HepG2 (cell line): ENCODE results near the gene RHOD. TPM values are rescaled to one million over a fixed set of nuclear protein-coding genes. Genes with fewer than 3 reads are reported as not detected.
A peak's percentile ranks its signal among the peaks of the same experiment; 100 is the strongest.

Experiments used
- ARID4A ChIP-seq: sonication (generic); formaldehyde crosslinking; IDR thresholded peaks from 2 replicates; pipeline ENCODE4 v1.5.0; 2020; ENCODE audit warnings: mild to moderate bottlenecking, missing genetic modification reagents, borderline replicate concordance
- CBFB ChIP-seq: sonication (generic); formaldehyde crosslinking; IDR thresholded peaks from 2 replicates; pipeline ENCODE4 v1.4.0; 2020; ENCODE audit warnings: missing genetic modification reagents
- CERS6 ChIP-seq: sonication (generic); formaldehyde crosslinking; IDR thresholded peaks from 2 replicates; pipeline ENCODE4 v1.5.0; 2020; ENCODE audit warnings: missing genetic modification reagents
- FOXM1 ChIP-seq: sonication (generic); formaldehyde crosslinking; IDR thresholded peaks from 2 replicates; pipeline ENCODE4 v1.5.0; 2020; ENCODE audit warnings: missing genetic modification reagents
- GATAD2A ChIP-seq: IDR thresholded peaks from 2 replicates; pipeline ENCODE4 v1.6.1; 2016
- HNF4A ChIP-seq: sonication (generic); formaldehyde crosslinking; IDR thresholded peaks from 2 replicates; pipeline ENCODE4 v1.4.0; 2020; ENCODE audit warnings: missing genetic modification reagents
- IRF2 ChIP-seq: IDR thresholded peaks from 2 replicates; pipeline ENCODE4 v1.6.1; 2018; ENCODE audit warnings: missing genetic modification reagents, missing compliant biosample characterization
- KLF12 ChIP-seq: sonication (generic); formaldehyde crosslinking; IDR thresholded peaks from 2 replicates; pipeline ENCODE4 v1.4.0; 2020; ENCODE audit warnings: missing genetic modification reagents, borderline replicate concordance
- MNT ChIP-seq: fragments of 450-650 bp; IDR thresholded peaks from 2 replicates; pipeline ENCODE4 v1.6.1; 2016
- MXD3 ChIP-seq: IDR thresholded peaks from 2 replicates; pipeline ENCODE4 v1.6.1; 2016; ENCODE audit warnings: mild to moderate bottlenecking, missing biosample characterization, missing genetic modification reagents
- MZF1 ChIP-seq: sonication (generic); formaldehyde crosslinking; IDR thresholded peaks from 2 replicates; pipeline ENCODE4 v1.8.1; 2023; ENCODE audit warnings: mild to moderate bottlenecking, missing genetic modification reagents, borderline replicate concordance
- POLR2AphosphoS2 ChIP-seq: IDR thresholded peaks from 2 replicates; pipeline ENCODE4 v1.6.1; 2011; ENCODE audit warnings: low read depth, low read length, improper control_type of control experiment
- SOX13 ChIP-seq, 3 experiments: fragments of 450-650 bp in 1 of 3; sonication (generic) in 1 of 3; formaldehyde crosslinking in 1 of 3; IDR thresholded peaks in 2 of 3; conservative IDR thresholded peaks in 1 of 3; 2 replicates each; pipeline versions ENCODE4 v1.5.0 to v1.6.1; 2016 to 2020; ENCODE audit warnings: antibody characterized with exemption in 1 of 3, mild to moderate bottlenecking in 1 of 3, missing compliant biosample characterization in 1 of 3, missing genetic modification reagents in 1 of 3, moderate library complexity in 1 of 3
- SP2 ChIP-seq: sonication (generic); formaldehyde crosslinking; IDR thresholded peaks from 2 replicates; pipeline ENCODE4 v1.5.1; 2020; ENCODE audit warnings: mild to moderate bottlenecking, missing genetic modification reagents
- THYN1 ChIP-seq: sonication (generic); formaldehyde crosslinking; IDR thresholded peaks from 2 replicates; pipeline ENCODE4 v1.8.1; 2023; ENCODE audit warnings: low read depth, mild to moderate bottlenecking, moderate library complexity, missing genetic modification reagents, borderline replicate concordance
- YEATS4 ChIP-seq: sonication (generic); formaldehyde crosslinking; IDR thresholded peaks from 2 replicates; pipeline ENCODE4 v1.4.0; 2020; ENCODE audit warnings: missing genetic modification reagents, borderline replicate concordance
- ZBTB38 ChIP-seq: sonication (generic); formaldehyde crosslinking; IDR thresholded peaks from 2 replicates; pipeline ENCODE4 v1.5.1; 2020; ENCODE audit warnings: mild to moderate bottlenecking, missing genetic modification reagents
- ZFP36L1 ChIP-seq: sonication (generic); formaldehyde crosslinking; IDR thresholded peaks from 2 replicates; pipeline ENCODE4 v1.8.0; 2022; ENCODE audit warnings: mild to moderate bottlenecking, missing genetic modification reagents, moderate library complexity
- ZNF12 ChIP-seq: sonication (generic); formaldehyde crosslinking; IDR thresholded peaks from 2 replicates; pipeline ENCODE4 v1.5.0; 2020; ENCODE audit warnings: missing genetic modification reagents
- ZNF292 ChIP-seq: sonication (generic); formaldehyde crosslinking; IDR thresholded peaks from 2 replicates; pipeline ENCODE4 v1.8.1; 2022; ENCODE audit warnings: mild to moderate bottlenecking, low read depth, missing genetic modification reagents, borderline replicate concordance
- ZNF704 ChIP-seq: sonication (generic); formaldehyde crosslinking; IDR thresholded peaks from 2 replicates; pipeline ENCODE4 v1.8.1; 2023; ENCODE audit warnings: mild to moderate bottlenecking, inconsistent platforms, moderate library complexity, missing genetic modification reagents, borderline replicate concordance
- ZNF788 ChIP-seq: sonication (generic); formaldehyde crosslinking; IDR thresholded peaks from 2 replicates; pipeline ENCODE4 v1.5.0; 2020; ENCODE audit warnings: mild to moderate bottlenecking, missing genetic modification reagents, borderline replicate concordance
- polyA plus RNA-seq, 8 experiments: library from polyadenylated mRNA; depleted of rRNA in 3 of 8; stranded (reverse) in 7 of 8; unstranded in 1 of 8; fragments of >200 nt; fragmentation: Illumina TruSeq in 4 of 8; extraction: Trizol in 4 of 8; gene quantifications; 2 replicates each; pipeline versions ENCODE4 v1.2.1 to v1.2.3, GENCODE V29; 2011 to 2016; ENCODE audit warnings: low read depth in 4 of 8, missing spikeins in 1 of 8, mixed read lengths in 1 of 8; ENCODE audit not compliant: insufficient read depth in 1 of 8
- total RNA-seq, 5 experiments: library from RNA; depleted of rRNA; stranded (reverse); fragments of >200 nt; fragmentation: Illumina TruSeq; extraction: Trizol; gene quantifications; 2 replicates each; pipeline ENCODE4 v1.2.3, GENCODE V29; 2016; ENCODE audit warnings: low read depth in 1 of 5

The RHOD gene
- total and polyA plus RNA-seq, 2 of the 13 experiments (the other 11 are each of a cell fraction or from before 2014, with no cell fraction given), result 0.27 to 0.98 TPM

- TF ChIP-seq ZNF788 (CRISPR knock-in tag) (peak; percentile 58; the same call in 1 of the 2 replicates), ZNF12 (CRISPR knock-in tag) (no peak), IRF2 (CRISPR knock-in tag) (0 out of 2 replicates have a peak, but pooled peaks have one; percentile 14), SOX13 (IDR thresholded peaks at IDR 0.05) (no peak), SOX13 (CRISPR knock-in tag; conservative IDR thresholded peaks at IDR 0.05 in 1 of 2, IDR thresholded peaks at IDR 0.05 in 1 of 2) (peak in 1 of 2 experiments; percentile 13; a peak in 1 of 4 replicates), CERS6 (CRISPR knock-in tag) (no peak), ZNF704 (CRISPR knock-in tag) (no peak), MZF1 (CRISPR knock-in tag) (no peak), HNF4A (peak; percentile 82), ARID4A (CRISPR knock-in tag) (peak; percentile 22; the same call in 1 of the 2 replicates), MNT (peak; percentile 86), FOXM1 (CRISPR knock-in tag) (no peak), THYN1 (no peak), ZNF292 (CRISPR knock-in tag) (peak; percentile 77), KLF12 (no peak), POLR2AphosphoS2 (no peak), ZBTB38 (CRISPR knock-in tag) (0 out of 2 replicates have a peak, but pooled peaks have one; percentile 30), ZFP36L1 (CRISPR knock-in tag) (no peak), GATAD2A (CRISPR knock-in tag) (no peak; the same call in 1 of the 2 replicates), CBFB (CRISPR knock-in tag) (no peak), YEATS4 (CRISPR knock-in tag) (0 out of 2 replicates have a peak, but pooled peaks have one; percentile 29), SP2 (CRISPR knock-in tag) (no peak), MXD3 (no peak)
Measured at GRCh38 chr11:67076202-67076601, 19.6 kb downstream of the RHOD start (continued).
